Hepatocyte (in vitro differentiated cells): ENCODE measurements around the gene PSMD8.

ENCODE experiments used
- EZH2 ChIP-seq: fragments of 200-600 bp; sonication (generic); IDR thresholded peaks from 2 replicates; pipeline ENCODE4 v1.6.1; 2016; ENCODE audit warnings: antibody characterized with exemption, mild to moderate bottlenecking, borderline replicate concordance
- TF ChIP-seq, protein P1 (sequence below): fragments of 200-600 bp; sonication (generic); IDR thresholded peaks from 2 replicates; pipeline ENCODE4 v1.5.1; 2016; ENCODE audit warnings: antibody characterized with exemption, mild to moderate bottlenecking; ENCODE audit not compliant: poor library complexity

DNA sequence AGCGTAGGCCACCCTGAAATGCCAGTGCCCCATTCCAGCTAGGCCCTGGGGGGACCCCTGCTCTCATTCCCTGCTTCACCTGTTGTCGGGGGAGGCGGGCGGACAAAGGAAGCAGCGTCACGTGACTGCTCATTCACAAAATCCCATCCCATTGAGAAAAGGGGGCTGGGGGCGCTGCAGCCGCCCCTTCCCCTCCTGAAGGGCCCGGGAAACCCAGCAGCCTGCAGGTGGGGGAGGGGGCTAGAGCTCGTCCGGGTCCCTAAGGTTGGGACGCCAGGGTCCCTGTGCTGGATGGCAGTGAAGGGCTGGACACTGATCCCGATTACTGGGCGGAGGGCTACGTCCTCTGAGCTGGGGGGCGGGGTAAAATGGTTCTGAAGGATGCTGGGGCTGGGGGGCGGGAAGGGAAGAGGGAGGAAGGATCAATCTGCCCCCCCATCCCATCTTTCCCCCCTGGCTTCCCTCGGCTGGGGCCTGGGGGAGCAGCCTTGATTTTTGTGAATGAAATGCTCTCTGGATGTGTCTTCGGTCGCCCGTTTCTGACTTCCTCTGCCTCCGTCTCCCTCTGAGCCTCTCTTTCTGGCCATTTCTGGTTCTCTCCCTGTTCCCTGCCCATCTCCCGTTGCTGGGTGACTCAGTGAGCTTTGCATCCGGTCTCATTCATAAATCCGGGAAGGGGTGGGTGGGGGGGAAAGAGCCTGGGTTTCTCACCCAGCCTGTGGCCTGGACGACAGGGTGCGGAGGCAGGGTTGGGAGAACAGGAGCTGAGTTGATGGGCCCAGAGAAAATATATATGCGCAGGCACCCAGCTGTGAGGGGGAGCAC, 14.9 kb downstream of the PSMD8 start:
- TF ChIP-seq, protein P1, sequence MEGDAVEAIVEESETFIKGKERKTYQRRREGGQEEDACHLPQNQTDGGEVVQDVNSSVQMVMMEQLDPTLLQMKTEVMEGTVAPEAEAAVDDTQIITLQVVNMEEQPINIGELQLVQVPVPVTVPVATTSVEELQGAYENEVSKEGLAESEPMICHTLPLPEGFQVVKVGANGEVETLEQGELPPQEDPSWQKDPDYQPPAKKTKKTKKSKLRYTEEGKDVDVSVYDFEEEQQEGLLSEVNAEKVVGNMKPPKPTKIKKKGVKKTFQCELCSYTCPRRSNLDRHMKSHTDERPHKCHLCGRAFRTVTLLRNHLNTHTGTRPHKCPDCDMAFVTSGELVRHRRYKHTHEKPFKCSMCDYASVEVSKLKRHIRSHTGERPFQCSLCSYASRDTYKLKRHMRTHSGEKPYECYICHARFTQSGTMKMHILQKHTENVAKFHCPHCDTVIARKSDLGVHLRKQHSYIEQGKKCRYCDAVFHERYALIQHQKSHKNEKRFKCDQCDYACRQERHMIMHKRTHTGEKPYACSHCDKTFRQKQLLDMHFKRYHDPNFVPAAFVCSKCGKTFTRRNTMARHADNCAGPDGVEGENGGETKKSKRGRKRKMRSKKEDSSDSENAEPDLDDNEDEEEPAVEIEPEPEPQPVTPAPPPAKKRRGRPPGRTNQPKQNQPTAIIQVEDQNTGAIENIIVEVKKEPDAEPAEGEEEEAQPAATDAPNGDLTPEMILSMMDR = no peak
- no peak for TF ChIP-seq EZH2
